Stimulated activated naive B cell treated with anti-CD40 and anti-IgM and Interleukin-4, amounts not matched to agents 10 μg/mL and 1 μg/mL and 100 μg/mL, for 72 hours (primary cell): Measurements from ENCODE around the gene CEP43.

ENCODE experiments used
- ATAC-seq, 2 donors: fragments of 150-1000 bp; cut with Tn5 transposase; replicated peaks; 2 replicates each; pipeline ENCODE4 v1.10.0; 2021; ENCODE audit warnings: moderate library complexity in 1 of 2
- DNase-seq: peaks from one replicate; pipeline ENCODE4 v3.0.0; 2021
- H3K27ac Mint-ChIP-seq: one replicate; pipeline ENCODE4 v1.8.0; 2022; ENCODE audit warnings: mild to moderate bottlenecking, mixed read lengths
- H3K27me3 Mint-ChIP-seq, 2 donors: one replicate each; pipeline ENCODE4 v1.8.0; 2022; ENCODE audit warnings: mixed read lengths in 2 of 2
- H3K36me3 Mint-ChIP-seq, 2 donors: one replicate each; pipeline ENCODE4 v1.8.0; 2022; ENCODE audit warnings: mixed read lengths in 2 of 2, mild to moderate bottlenecking in 1 of 2
- H3K4me1 Mint-ChIP-seq, 2 donors: one replicate each; pipeline ENCODE4 v1.8.0; 2022; ENCODE audit warnings: mixed read lengths in 2 of 2, mild to moderate bottlenecking in 1 of 2
- H3K4me3 Mint-ChIP-seq, 2 donors: one replicate each; pipeline ENCODE4 v1.8.0; 2022; ENCODE audit warnings: mild to moderate bottlenecking in 2 of 2, mixed read lengths in 2 of 2, moderate library complexity in 1 of 2
- H3K9me3 Mint-ChIP-seq, 2 donors: one replicate each; pipeline ENCODE4 v1.8.0; 2022; ENCODE audit warnings: mixed read lengths in 2 of 2, mild to moderate bottlenecking in 1 of 2

CEP43 gene

GRCh38 chr6:166980738-166981137, 18.5 kb upstream of the CEP43 start:
- Mint-ChIP-seq H3K9me3 (no peaks in the 10 kb centered on the region), H3K36me3 (peaks cover 6 to 8% of the 10 kb centered on the region in 2 donors), H3K4me1 (no peaks in the 10 kb centered on the region), H3K4me3 (no peak overlapping the region), H3K27me3 (no peaks in the 10 kb centered on the region), H3K27ac (no peak overlapping the region)
- DNase-seq: no peak
- ATAC-seq: no peak

GRCh38 chr6:166987448-166987847, 11.7 kb upstream of the CEP43 start:
- ATAC-seq (no peak), DNase-seq (no peak)
- Mint-ChIP-seq H3K36me3 (peaks cover 2 to 5% of the 10 kb centered on the region in 2 donors), H3K4me1 (peaks cover 5 to 13% of the 10 kb centered on the region in 2 donors), H3K4me3 (no peak overlapping the region), H3K9me3 (no peaks in the 10 kb centered on the region), H3K27ac (no peak overlapping the region), H3K27me3 (no peaks in the 10 kb centered on the region)

- ATAC-seq (no peak), DNase-seq (no peak)
- no peaks in the 10 kb centered on the region for H3K27me3 Mint-ChIP-seq
- H3K9me3 Mint-ChIP-seq: no peaks in the 10 kb centered on the region
- no peak overlapping the region for H3K27ac Mint-ChIP-seq
- peaks cover 1 to 2% of the 10 kb centered on the region in 2 donors for H3K36me3 Mint-ChIP-seq
- H3K4me1 Mint-ChIP-seq: peaks cover 5 to 13% of the 10 kb centered on the region in 2 donors
- H3K4me3 Mint-ChIP-seq: no peak overlapping the region
These were observed 11.3 kb upstream of the CEP43 start for GRCh38 chr6:166987930-166988329.

GRCh38 chr6:166988674-166989201, 10.5 kb upstream of the CEP43 start:
- Mint-ChIP-seq H3K36me3 (no peaks in the 10 kb centered on the region), H3K4me1 (peaks cover 5 to 13% of the 10 kb centered on the region in 2 donors), H3K27me3 (no peaks in the 10 kb centered on the region), H3K9me3 (no peaks in the 10 kb centered on the region), H3K4me3 (no peak overlapping the region), H3K27ac (no peak overlapping the region)
- ATAC-seq (no peak), DNase-seq (no peak)

GRCh38 chr6:166989427-166990032, 9.7 kb upstream of the CEP43 start:
- H3K27me3 Mint-ChIP-seq: no peaks in the 10 kb centered on the region
- no peak overlapping the region for H3K4me3 Mint-ChIP-seq
- H3K36me3 Mint-ChIP-seq: no peaks in the 10 kb centered on the region
- H3K4me1 Mint-ChIP-seq: peaks cover 5 to 13% of the 10 kb centered on the region in 2 donors
- DNase-seq (no peak), ATAC-seq (peak; percentile 64 to 83)
- no peaks in the 10 kb centered on the region for H3K9me3 Mint-ChIP-seq
- peak overlapping the region; percentile 65 for H3K27ac Mint-ChIP-seq

DNA sequence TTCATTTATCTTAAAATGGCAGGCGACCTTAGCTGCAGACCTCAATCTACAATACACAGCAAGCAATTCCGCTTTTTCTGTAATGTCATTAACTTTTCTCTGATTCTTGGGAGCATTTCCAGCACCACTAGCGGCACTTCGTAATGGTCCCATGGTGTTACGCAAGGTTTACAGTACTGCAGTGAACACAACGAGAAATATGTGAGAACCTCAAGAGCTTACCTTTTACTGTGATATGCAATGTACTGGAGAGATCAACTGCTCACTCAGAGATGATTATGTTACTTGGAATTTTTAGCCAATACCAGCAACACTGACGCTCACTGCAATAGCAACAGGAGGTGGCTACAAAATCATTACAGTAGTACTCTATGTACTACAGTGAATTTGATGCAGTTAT, 2.8 kb upstream of the CEP43 start:
- H3K27me3 Mint-ChIP-seq: no peaks in the 10 kb centered on the region
- DNase-seq (no peak), ATAC-seq (no peak)
- peaks cover 13 to 18% of the 10 kb centered on the region in 2 donors for H3K4me1 Mint-ChIP-seq
- no peaks in the 10 kb centered on the region for H3K9me3 Mint-ChIP-seq
- no peak overlapping the region for H3K4me3 Mint-ChIP-seq
- peaks cover 0 to 5% of the 10 kb centered on the region in 2 donors for H3K36me3 Mint-ChIP-seq
- no peak overlapping the region for H3K27ac Mint-ChIP-seq

- H3K27ac Mint-ChIP-seq: no peak overlapping the region
- peaks cover 17 to 24% of the 10 kb centered on the region in 2 donors for H3K4me1 Mint-ChIP-seq
- DNase-seq (no peak), ATAC-seq (no peak)
- H3K36me3 Mint-ChIP-seq: peaks cover 3 to 7% of the 10 kb centered on the region in 2 donors
- no peaks in the 10 kb centered on the region for H3K27me3 Mint-ChIP-seq
- H3K4me3 Mint-ChIP-seq: peak overlapping the region; percentile 84 to 95
- H3K9me3 Mint-ChIP-seq: no peaks in the 10 kb centered on the region
These were observed 1.8 kb upstream of the CEP43 start for GRCh38 chr6:166997348-166997747.

DNA sequence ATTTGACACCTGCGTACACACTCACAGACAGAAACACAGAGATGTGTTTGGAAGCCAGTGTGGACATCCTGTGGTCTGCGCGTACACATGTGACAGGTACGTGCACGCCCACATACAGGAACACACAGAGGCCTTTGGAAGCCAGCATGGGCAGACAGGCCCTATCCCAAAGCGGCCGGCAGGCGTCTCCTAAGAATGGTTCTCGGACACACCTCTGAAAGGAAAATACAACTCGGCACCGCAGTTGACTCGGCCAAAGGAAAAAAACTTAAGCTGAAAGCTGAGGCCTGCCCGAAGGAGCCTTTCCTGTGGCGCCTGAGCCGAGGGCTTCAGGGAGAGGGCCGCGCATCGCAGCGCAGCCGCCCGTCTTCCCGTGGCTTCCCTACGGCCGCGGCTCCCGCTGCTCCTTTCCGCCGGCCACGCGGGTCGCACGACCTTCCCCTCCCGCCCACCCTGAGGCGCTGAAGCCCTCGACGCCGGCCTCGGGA, 1.4 kb upstream of the CEP43 start:
- Mint-ChIP-seq H3K4me3 (peak overlapping the region; percentile 84 to 95), H3K36me3 (peaks cover 3 to 7% of the 10 kb centered on the region in 2 donors), H3K4me1 (peaks cover 17 to 24% of the 10 kb centered on the region in 2 donors), H3K27me3 (no peaks in the 10 kb centered on the region), H3K9me3 (no peaks in the 10 kb centered on the region), H3K27ac (no peak overlapping the region)
- ATAC-seq (peak; percentile 15 to 19), DNase-seq (peak; percentile 51)

DNA sequence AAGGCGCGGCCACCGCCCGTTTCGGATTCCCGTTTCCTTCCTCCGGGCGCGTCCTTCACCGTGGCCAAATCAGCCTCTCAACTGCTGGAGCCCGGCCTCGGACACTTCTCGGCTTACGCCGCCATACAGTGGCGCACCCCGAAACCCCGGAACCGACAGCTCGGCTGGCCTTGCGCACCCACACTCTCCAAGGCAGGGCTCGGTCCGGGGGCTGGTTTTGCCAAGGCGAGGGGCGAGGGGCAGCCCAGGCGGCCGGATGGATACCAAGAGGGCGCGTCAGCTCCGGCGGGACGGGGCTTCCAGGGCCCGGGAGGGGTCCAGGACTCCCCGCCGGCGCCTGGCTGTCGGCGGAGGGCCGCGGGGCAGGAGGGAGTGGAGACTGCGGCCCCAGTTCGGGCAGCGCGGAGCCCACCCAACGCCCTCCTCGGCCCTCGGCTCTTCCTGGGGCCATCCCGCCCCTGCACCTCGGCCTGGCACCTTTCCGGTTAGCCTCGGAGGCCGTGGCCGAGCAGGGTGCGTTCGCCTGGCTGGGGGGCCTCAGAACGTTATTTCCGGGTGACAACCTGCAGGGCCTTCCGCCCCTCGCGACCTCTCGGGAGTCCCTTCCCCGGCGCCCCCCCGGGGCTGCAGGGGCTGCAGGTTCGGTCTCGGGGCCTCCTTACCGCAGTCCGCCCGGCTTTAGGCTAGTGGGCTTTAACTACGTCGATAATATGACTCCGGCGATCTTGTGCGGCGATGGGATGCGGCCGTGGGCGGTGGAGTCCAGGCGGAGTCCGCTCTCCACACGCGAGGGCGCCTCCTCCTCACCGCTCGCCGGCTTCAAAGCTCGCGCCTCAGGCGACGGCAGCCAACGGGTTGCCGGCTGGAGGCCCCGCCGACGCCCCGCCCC, 697 bp upstream of the CEP43 start:
- peaks cover 17 to 24% of the 10 kb centered on the region in 2 donors for H3K4me1 Mint-ChIP-seq
- H3K36me3 Mint-ChIP-seq: peaks cover 3 to 7% of the 10 kb centered on the region in 2 donors
- no peaks in the 10 kb centered on the region for H3K27me3 Mint-ChIP-seq
- peak; percentile 5 to 8 for ATAC-seq
- peak overlapping the region; percentile 90 to 95 for H3K4me3 Mint-ChIP-seq
- no peaks in the 10 kb centered on the region for H3K9me3 Mint-ChIP-seq
- H3K27ac Mint-ChIP-seq: peak overlapping the region; percentile 92
- DNase-seq: peak; percentile 14

DNA sequence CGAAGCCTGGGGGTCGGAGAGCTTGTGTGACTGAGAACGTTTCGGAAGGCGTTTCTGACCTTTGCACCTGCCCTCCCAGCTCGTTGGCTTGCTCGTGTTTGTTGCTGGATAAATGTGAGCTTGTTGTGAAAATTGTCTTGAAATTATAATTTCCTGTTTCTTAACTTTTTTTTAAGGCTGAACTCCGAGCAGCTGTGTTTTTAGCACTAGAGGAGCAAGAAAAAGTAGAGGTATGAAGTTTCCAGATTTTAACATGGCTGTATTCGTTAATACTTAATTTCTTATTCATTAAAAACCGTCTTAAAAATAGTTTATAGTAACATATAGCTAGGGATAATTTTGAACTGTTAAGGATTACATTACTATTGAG, 672 bp downstream of the CEP43 start:
- ATAC-seq: no peak
- peak overlapping the region; percentile 90 to 95 for H3K4me3 Mint-ChIP-seq
- peaks cover 3 to 5% of the 10 kb centered on the region in 2 donors for H3K36me3 Mint-ChIP-seq
- no peaks in the 10 kb centered on the region for H3K9me3 Mint-ChIP-seq
- peaks cover 17 to 24% of the 10 kb centered on the region in 2 donors for H3K4me1 Mint-ChIP-seq
- peak overlapping the region; percentile 69 for H3K27ac Mint-ChIP-seq
- no peak for DNase-seq
- H3K27me3 Mint-ChIP-seq: no peaks in the 10 kb centered on the region

GRCh38 chr6:167000759-167001158, 1.6 kb downstream of the CEP43 start:
- no peak overlapping the region for H3K27ac Mint-ChIP-seq
- DNase-seq: no peak
- H3K4me1 Mint-ChIP-seq: peaks cover 17 to 24% of the 10 kb centered on the region in 2 donors
- H3K36me3 Mint-ChIP-seq: peaks cover 8 to 11% of the 10 kb centered on the region in 2 donors
- H3K4me3 Mint-ChIP-seq: peak overlapping the region; percentile 15 to 61
- ATAC-seq: no peak
- no peaks in the 10 kb centered on the region for H3K27me3 Mint-ChIP-seq
- no peaks in the 10 kb centered on the region for H3K9me3 Mint-ChIP-seq

DNA sequence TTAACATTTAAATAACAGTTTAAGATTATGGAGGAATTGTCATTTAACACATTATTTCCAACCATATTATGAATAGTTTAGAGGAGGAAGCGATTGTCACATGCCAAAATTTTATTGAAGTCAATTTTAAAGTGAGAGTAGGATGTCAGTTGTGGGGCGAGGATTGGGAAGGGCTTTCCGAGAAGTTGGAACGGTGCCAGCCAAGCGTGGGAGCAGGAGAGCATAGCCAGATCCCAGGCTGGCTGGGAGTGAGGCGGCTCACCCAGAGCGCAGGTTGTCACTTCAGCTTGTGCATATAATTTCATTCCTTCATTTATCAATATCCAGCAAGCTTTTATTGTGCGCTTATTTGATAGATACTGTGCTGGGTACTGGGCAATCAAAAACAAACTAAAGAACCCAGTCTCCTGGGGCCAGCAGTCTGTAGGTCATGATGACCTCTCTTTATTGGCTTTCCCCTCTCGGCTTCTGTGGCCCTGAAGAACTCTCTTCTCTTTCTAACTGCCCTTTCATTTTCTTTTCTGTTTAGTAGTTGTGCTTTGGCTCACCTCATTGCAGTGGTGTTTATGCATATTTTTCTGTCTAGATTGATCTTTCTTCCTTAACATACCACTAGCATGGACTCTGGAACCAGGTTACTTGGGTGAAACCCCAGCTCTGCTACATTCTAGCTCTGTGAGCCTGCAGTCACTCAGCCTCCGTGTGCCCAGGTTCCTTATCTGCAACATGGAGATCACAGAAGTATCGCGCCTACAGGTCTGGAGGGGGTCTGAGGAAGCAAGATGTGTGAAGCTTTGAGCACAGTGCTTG, 6.4 kb downstream of the CEP43 start:
- no peak overlapping the region for H3K27ac Mint-ChIP-seq
- no peaks in the 10 kb centered on the region for H3K9me3 Mint-ChIP-seq
- DNase-seq (no peak), ATAC-seq (no peak)
- peaks cover 12 to 14% of the 10 kb centered on the region in 2 donors for H3K4me1 Mint-ChIP-seq
- no peaks in the 10 kb centered on the region for H3K27me3 Mint-ChIP-seq
- H3K36me3 Mint-ChIP-seq: peaks cover 37 to 42% of the 10 kb centered on the region in 2 donors
- no peak overlapping the region for H3K4me3 Mint-ChIP-seq

DNA sequence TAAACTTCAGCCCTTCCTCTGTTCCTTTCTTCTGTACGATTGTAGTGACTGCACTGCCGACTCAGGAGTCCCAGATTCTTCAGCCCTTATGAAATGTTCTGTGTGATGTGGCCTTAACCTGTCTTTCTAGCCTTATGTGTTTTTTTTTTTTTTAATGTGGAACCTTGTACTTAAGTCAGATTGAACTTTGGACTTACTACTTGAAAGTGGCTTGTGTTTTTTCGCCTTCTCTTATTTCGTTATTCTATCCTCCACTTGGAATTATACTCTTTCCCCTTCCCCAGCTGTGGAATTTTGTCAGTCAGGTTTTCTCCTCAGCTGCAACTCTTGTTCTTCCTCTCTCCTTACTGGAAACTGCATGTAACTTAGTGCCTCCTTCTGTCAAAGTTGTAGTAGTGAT, 8.8 kb downstream of the CEP43 start:
- Mint-ChIP-seq H3K27ac (no peak overlapping the region), H3K36me3 (peaks cover 39 to 53% of the 10 kb centered on the region in 2 donors), H3K4me1 (no peaks in the 10 kb centered on the region), H3K9me3 (no peaks in the 10 kb centered on the region), H3K27me3 (no peaks in the 10 kb centered on the region), H3K4me3 (no peak overlapping the region)
- DNase-seq (no peak), ATAC-seq (no peak)

GRCh38 chr6:167013067-167013466, 13.9 kb downstream of the CEP43 start:
- Mint-ChIP-seq H3K36me3 (peaks cover 30 to 42% of the 10 kb centered on the region in 2 donors), H3K27ac (no peak overlapping the region), H3K9me3 (no peaks in the 10 kb centered on the region), H3K4me3 (no peak overlapping the region), H3K4me1 (no peaks in the 10 kb centered on the region), H3K27me3 (no peaks in the 10 kb centered on the region)
- ATAC-seq (no peak), DNase-seq (no peak)
